Ovary (tissue), 9 donors: ENCODE data around the gene CAMTA1. TPM values are rescaled to one million over a fixed set of nuclear protein-coding genes. Genes with fewer than 3 reads are reported as not detected.

Source experiments
- DNase-seq, 5 donors: peaks; one replicate each; pipeline ENCODE4 v3.0.0-alpha.2; 2019 to 2020
- H3K27ac ChIP-seq, 2 donors: fragments of 200-600 bp; one replicate each; pipeline versions ENCODE4 v1.5.1 to v1.8.0; 2019 to 2022
- H3K27me3 ChIP-seq: fragments of 200-600 bp; one replicate; pipeline ENCODE4 v1.8.0; 2022
- H3K36me3 ChIP-seq: fragments of 200-600 bp; sonication (generic); one replicate; pipeline ENCODE4 v1.5.1; 2019
- H3K4me1 ChIP-seq: one replicate; pipeline ENCODE4 v1.8.1; 2013; ENCODE audit warnings: mild to moderate bottlenecking, moderate library complexity; ENCODE audit not compliant: insufficient read depth
- H3K4me3 ChIP-seq: fragments of 200-600 bp; sonication (generic); one replicate; pipeline ENCODE4 v1.5.1; 2017
- H3K9me3 ChIP-seq, 2 donors: fragments of 200-600 bp in 1 of 2; sonication (generic) in 1 of 2; one replicate each; pipeline versions ENCODE4 v1.5.1 to v1.8.1; 2013 to 2019; ENCODE audit warnings: mild to moderate bottlenecking in 1 of 2, moderate library complexity in 1 of 2
- EP300 ChIP-seq: sonication (generic); formaldehyde crosslinking; IDR thresholded peaks from one replicate; pipeline ENCODE4 v1.6.1; 2017; ENCODE audit warnings: antibody characterized with exemption
- POLR2A ChIP-seq: fragments of 450-650 bp; IDR thresholded peaks from one replicate; pipeline ENCODE4 v1.6.1; 2017; ENCODE audit warnings: antibody characterized with exemption, mild to moderate bottlenecking, moderate library complexity
- WGBS, 3 donors: extraction: QIAGEN DNeasy Blood & Tissue Kit in 1 of 3; methylation state at CpG; one replicate each; pipeline versions ENCODE4 v1.1.5 to v1.1.7; 2013 to 2017; 5-methylcytosine and 5-hydroxymethylcytosine counted together
- intact Hi-C, 4 donors: fragments of 100-400 bp; cut with DNase I; formaldehyde crosslinking; loops; one replicate each; pipeline versions ENCODE4 v1.11.0 to v1.15.1; 2022 to 2023
- polyA plus RNA-seq, 2 donors: library from polyadenylated mRNA; stranded (reverse); fragments of 200-250 nt in 1 of 2; fragments of 350-450 nt in 1 of 2; fragmentation: Illumina TruSeq in 1 of 2; extraction: RNeasy Lipid Tissue Mini Kit (QIAGEN cat#74804) in 1 of 2; gene quantifications; one replicate each; pipeline ENCODE4 v1.2.3, GENCODE V29; 2013 to 2014
- total RNA-seq, 7 donors: library from RNA; depleted of rRNA in 2 of 7; stranded (reverse); fragments of >200 nt in 2 of 7; fragmentation: NEBNext Ultra II Directional in 3 of 7; extraction: Animal tissue kit (Norgen Biotek cat#: 25700) in 3 of 7; gene quantifications; one replicate each; pipeline versions ENCODE4 v1.1.0 to v1.2.4, GENCODE V29; 2016 to 2023
- TF ChIP-seq, protein P1 (sequence below), 3 donors: fragments of 450-650 bp in 2 of 3; fragments of 200-600 bp in 1 of 3; IDR thresholded peaks; one replicate each; pipeline versions ENCODE4 v1.5.1 to v1.8.0; 2016 to 2022; ENCODE audit warnings: antibody characterized with exemption in 3 of 3, mild to moderate bottlenecking in 1 of 3
- donor health status: DM: no; HTN: no; CAD: no; lungs with moderate emphysema.
- donor health status: DM: no; HTN: no; CAD: no.
- donor health status: Bipolar disorder and iron deficiency.
- donor health status: DM: yes; HTN: yes; CAD: no.
- donor health status: DM: no; HTN: no; CAD: no.
- donor health status: DM: yes; HTN: yes; CAD: no.

Gene CAMTA1
- total and polyA plus RNA-seq, 9 donors, result 51.1 to 150 (median 67.4) TPM

DNA sequence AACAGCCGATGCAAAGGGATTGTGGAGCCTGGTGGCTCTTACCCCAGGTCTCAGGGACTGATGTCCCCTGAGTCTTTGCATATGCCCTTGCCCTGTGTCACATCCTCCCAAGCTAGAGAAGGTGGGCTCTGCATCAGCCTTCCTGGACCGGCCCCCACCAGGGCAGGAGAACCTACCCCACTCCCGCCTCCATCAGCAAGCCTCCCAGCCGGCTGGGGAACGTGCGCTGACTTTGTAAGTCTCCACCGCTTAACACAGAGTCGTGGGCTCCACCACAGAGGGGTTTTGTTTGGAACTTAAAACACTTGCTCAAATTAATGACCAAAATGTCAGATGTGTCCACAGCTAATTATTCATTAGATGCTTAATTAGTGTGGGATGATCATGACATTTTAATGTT, 730.6 kb downstream of the CAMTA1 start:
- 86 to 92% (median 90%) methylated on average over 8 of the region's 8 CpGs for WGBS, 3 donors
- Histone ChIP-seq H3K36me3 (no peaks in the 10 kb centered on the region), H3K4me3 (no peak overlapping the region), H3K9me3 (no peaks in the 10 kb centered on the region), H3K27me3 (no peaks in the 10 kb centered on the region), H3K4me1 (no peaks in the 10 kb centered on the region), H3K27ac (no peak overlapping the region)
- intact Hi-C loops, result no loop called here
- TF ChIP-seq POLR2A (no peak), EP300 (no peak)
- TF ChIP-seq, protein P1, sequence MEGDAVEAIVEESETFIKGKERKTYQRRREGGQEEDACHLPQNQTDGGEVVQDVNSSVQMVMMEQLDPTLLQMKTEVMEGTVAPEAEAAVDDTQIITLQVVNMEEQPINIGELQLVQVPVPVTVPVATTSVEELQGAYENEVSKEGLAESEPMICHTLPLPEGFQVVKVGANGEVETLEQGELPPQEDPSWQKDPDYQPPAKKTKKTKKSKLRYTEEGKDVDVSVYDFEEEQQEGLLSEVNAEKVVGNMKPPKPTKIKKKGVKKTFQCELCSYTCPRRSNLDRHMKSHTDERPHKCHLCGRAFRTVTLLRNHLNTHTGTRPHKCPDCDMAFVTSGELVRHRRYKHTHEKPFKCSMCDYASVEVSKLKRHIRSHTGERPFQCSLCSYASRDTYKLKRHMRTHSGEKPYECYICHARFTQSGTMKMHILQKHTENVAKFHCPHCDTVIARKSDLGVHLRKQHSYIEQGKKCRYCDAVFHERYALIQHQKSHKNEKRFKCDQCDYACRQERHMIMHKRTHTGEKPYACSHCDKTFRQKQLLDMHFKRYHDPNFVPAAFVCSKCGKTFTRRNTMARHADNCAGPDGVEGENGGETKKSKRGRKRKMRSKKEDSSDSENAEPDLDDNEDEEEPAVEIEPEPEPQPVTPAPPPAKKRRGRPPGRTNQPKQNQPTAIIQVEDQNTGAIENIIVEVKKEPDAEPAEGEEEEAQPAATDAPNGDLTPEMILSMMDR (IDR thresholded peaks at IDR 0.05), result no peak
- DNase-seq, result no peak

DNA sequence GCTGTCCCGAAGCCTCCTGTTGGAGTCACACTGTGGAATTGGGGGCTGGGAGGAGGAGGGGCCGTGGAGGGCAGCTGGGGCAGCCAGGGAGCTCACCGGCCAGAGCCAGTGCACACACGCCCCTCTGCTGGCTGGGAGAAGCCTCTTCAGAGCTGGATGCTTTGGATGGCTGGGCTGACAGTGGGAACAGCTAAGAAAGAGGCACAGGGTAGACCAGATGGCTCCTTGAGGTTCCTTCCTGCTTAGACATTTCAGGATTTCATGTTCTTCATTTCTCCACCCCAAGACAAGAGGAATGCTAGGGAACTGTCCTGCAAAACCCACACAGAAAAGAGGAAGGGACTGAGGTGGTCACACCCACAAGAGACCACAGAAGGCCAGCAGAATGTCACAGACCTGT, 731.1 kb downstream of the CAMTA1 start:
- WGBS, 3 donors, result 61 to 70% (median 61%) methylated on average over 4 of the region's 4 CpGs
- no peak for DNase-seq
- Histone ChIP-seq H3K36me3 (no peaks in the 10 kb centered on the region), H3K4me3 (no peak overlapping the region), H3K4me1 (no peaks in the 10 kb centered on the region), H3K27ac (no peak overlapping the region), H3K9me3 (no peaks in the 10 kb centered on the region), H3K27me3 (no peaks in the 10 kb centered on the region)
- intact Hi-C loops, result no loop called here
- TF ChIP-seq, protein P1 (IDR thresholded peaks at IDR 0.05), result no peak
- TF ChIP-seq POLR2A (no peak), EP300 (no peak)

DNA sequence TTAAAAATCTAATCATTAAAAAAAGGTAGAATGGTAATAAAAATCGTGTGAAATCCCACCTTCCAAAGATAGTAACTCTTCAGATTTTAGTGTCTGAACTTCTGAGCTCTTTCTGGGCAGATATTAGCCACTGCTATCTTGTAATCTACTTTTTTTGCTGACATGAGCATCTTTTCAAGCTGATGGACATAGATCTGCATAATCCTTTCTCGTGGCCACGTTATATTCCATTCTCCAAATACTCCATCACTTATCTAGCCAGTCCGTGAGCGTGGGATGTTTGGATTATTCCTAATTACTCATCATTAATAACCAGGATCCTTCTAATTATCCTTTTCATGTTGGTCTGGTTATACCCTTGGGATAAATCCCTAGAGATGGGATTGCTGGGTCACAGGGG, 731.7 kb downstream of the CAMTA1 start:
- Histone ChIP-seq H3K9me3 (no peaks in the 10 kb centered on the region), H3K27ac (no peak overlapping the region), H3K36me3 (no peaks in the 10 kb centered on the region), H3K27me3 (no peaks in the 10 kb centered on the region), H3K4me1 (peaks cover 1% of the 10 kb centered on the region), H3K4me3 (no peak overlapping the region)
- intact Hi-C loops, result no loop called here
- WGBS, 3 donors, result 84 to 91% (median 84%) methylated on average over 5 of the region's 5 CpGs
- DNase-seq, result no peak
- TF ChIP-seq, protein P1 (IDR thresholded peaks at IDR 0.05), result no peak
- TF ChIP-seq POLR2A (no peak), EP300 (no peak)

DNA sequence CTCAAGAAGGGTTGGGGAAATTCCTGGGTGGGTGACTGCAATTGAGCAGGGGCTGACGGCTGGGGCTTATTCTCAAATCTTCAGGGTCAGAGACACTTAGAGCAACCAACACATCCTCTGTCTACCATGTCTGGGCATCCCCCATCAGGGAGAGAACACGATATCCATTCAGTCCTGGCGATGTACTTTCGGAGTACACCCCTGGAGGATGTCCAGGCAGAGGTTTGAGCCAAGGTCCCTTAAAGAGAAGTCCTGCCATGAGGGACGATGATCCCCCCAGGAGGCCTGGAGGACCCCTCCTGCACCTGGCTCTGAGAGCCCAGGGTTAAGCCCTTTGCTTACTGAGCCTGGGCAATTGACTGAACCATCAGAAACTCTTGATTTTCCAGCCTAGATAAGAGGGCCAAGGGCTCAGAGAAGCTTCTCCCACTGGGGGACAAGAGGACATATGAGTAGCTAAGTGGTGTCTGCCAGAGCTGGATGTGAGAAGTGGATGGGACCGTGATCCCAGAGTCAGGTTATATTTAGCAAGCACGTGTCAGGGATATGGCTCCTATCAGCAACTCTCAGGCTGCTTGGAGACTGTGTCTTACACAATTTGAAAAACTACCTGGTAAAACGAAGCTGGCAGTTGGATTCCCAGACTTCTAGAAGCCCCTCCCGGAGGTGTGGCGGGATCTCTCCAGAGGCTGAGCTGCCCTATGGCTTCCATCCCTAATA, 732.5 kb downstream of the CAMTA1 start:
- intact Hi-C loops, result no loop called here
- H3K4me3 ChIP-seq, result no peak overlapping the region
- DNase-seq, result no peak
- H3K36me3 ChIP-seq, result no peaks in the 10 kb centered on the region
- H3K4me1 ChIP-seq, result peaks cover 2% of the 10 kb centered on the region
- H3K27me3 ChIP-seq, result no peaks in the 10 kb centered on the region
- H3K9me3 ChIP-seq, result no peaks in the 10 kb centered on the region
- no peak overlapping the region for H3K27ac ChIP-seq
- WGBS, 3 donors, result 65 to 70% (median 66%) methylated on average over 10 of the region's 10 CpGs
- no peak for TF ChIP-seq POLR2A

DNA sequence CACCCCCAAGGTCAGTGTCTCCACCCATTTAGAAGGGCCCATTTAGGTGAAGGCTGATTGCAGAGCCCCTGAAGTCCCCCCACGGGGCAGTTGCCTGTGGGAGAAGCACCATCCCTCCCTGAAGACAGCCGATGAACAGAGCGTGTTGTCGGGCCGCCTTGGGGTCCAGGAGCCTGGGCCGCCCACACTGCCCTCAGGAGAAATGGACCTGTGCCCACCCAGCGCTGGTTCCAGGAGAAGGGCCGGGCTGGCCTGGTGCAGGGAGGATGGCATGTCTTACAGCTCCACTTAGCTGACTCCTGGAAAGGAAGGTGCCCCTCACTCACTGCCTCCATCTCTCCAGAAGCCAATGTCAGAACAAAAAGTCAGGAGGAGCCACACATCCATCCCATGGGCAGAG, 733.2 kb downstream of the CAMTA1 start:
- H3K4me1 ChIP-seq, result peaks cover 2% of the 10 kb centered on the region
- no peaks in the 10 kb centered on the region for H3K9me3 ChIP-seq
- intact Hi-C loops, result no loop called here
- no peaks in the 10 kb centered on the region for H3K27me3 ChIP-seq
- TF ChIP-seq POLR2A, result no peak
- TF ChIP-seq EP300, result no peak
- TF ChIP-seq, protein P1 (IDR thresholded peaks at IDR 0.05), result no peak
- H3K4me3 ChIP-seq, result no peak overlapping the region
- H3K27ac ChIP-seq, result no peak overlapping the region
- DNase-seq, result no peak
- H3K36me3 ChIP-seq, result no peaks in the 10 kb centered on the region
- 91 to 94% (median 92%) methylated on average over 8 of the region's 8 CpGs for WGBS, 3 donors
